IgD-negative memory B cell (primary cell): ENCODE measurements around the gene ATP6V1A. TPM values are rescaled to one million over a fixed set of nuclear protein-coding genes. Genes with fewer than 3 reads are reported as not detected.

Experiments
- H3K27ac Mint-ChIP-seq, 3 donors: one replicate each; pipeline ENCODE4 v1.8.0; 2020 to 2022; ENCODE audit warnings: mild to moderate bottlenecking in 3 of 3, mixed read lengths in 3 of 3, moderate library complexity in 1 of 3
- H3K27me3 Mint-ChIP-seq: one replicate; pipeline ENCODE4 v1.8.0; 2021; ENCODE audit warnings: mixed read lengths
- H3K36me3 Mint-ChIP-seq: one replicate; pipeline ENCODE4 v1.8.0; 2020; ENCODE audit warnings: mild to moderate bottlenecking, mixed read lengths
- H3K4me1 Mint-ChIP-seq, 3 donors: one replicate each; pipeline ENCODE4 v1.8.0; 2020 to 2022; ENCODE audit warnings: mixed read lengths in 3 of 3, mild to moderate bottlenecking in 1 of 3
- H3K4me3 Mint-ChIP-seq, 4 donors: one replicate each; pipeline ENCODE4 v1.8.0; 2020 to 2022; ENCODE audit warnings: mild to moderate bottlenecking in 4 of 4, mixed read lengths in 4 of 4, moderate library complexity in 3 of 4
- H3K9me3 Mint-ChIP-seq, 3 donors: one replicate each; pipeline ENCODE4 v1.8.0; 2020 to 2021; ENCODE audit warnings: mixed read lengths in 3 of 3, mild to moderate bottlenecking in 1 of 3
- polyA plus RNA-seq: library from polyadenylated mRNA; unstranded; fragments of 300-500 nt; fragmentation: Illumina TruSeq; gene quantifications from one replicate; pipeline ENCODE4 v1.2.3, GENCODE V29; 2021

Gene ATP6V1A
- polyA plus RNA-seq, 1 donor from 2014 or later, result 26.7 TPM

GRCh38 chr3:113771993-113772392 lies 25.2 kb downstream of the ATP6V1A start:
- no peak overlapping the region for H3K4me3 Mint-ChIP-seq
- H3K36me3 Mint-ChIP-seq, result peaks cover 9% of the 10 kb centered on the region
- H3K27me3 Mint-ChIP-seq, result no peaks in the 10 kb centered on the region
- H3K4me1 Mint-ChIP-seq, result peaks cover 5 to 16% (median 6%) of the 10 kb centered on the region in 3 donors
- peak overlapping the region in 1 of 3 donors; percentile 57 for H3K27ac Mint-ChIP-seq
- no peaks in the 10 kb centered on the region for H3K9me3 Mint-ChIP-seq

- H3K27me3 Mint-ChIP-seq, result no peaks in the 10 kb centered on the region
- no peak overlapping the region for H3K27ac Mint-ChIP-seq
- H3K9me3 Mint-ChIP-seq, result no peaks in the 10 kb centered on the region
- no peak overlapping the region for H3K4me3 Mint-ChIP-seq
- peaks cover 8% of the 10 kb centered on the region for H3K36me3 Mint-ChIP-seq
- peaks cover 11 to 17% (median 12%) of the 10 kb centered on the region in 3 donors for H3K4me1 Mint-ChIP-seq
These were observed 26.5 kb downstream of the ATP6V1A start for GRCh38 chr3:113773381-113773780.

GRCh38 chr3:113775516-113775915 lies 28.7 kb downstream of the ATP6V1A start:
- H3K9me3 Mint-ChIP-seq, result no peaks in the 10 kb centered on the region
- no peaks in the 10 kb centered on the region for H3K27me3 Mint-ChIP-seq
- no peak overlapping the region for H3K27ac Mint-ChIP-seq
- H3K4me3 Mint-ChIP-seq, result no peak overlapping the region
- peaks cover 11 to 17% (median 12%) of the 10 kb centered on the region in 3 donors for H3K4me1 Mint-ChIP-seq
- H3K36me3 Mint-ChIP-seq, result peaks cover 11% of the 10 kb centered on the region

DNA sequence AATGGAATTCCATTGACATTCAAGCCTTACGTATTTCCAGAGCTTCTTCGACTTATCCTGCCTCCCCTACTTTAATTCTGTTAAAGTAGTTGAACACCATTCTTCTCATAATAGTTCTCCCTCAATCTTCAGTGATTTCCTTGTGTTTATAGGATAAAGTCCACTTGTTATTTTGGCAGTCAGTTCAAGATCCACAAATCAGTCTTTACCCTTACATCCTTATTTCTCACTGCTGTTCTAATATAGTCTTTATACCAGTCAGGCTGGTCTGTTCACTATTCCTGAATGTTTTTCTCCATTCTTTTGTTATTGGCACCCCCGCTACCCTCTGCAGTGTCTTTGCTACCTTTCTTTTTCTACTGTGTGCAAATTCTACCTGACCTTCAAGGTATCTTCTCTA lies 29.7 kb downstream of the ATP6V1A start:
- no peaks in the 10 kb centered on the region for H3K9me3 Mint-ChIP-seq
- H3K36me3 Mint-ChIP-seq, result peaks cover 11% of the 10 kb centered on the region
- no peak overlapping the region for H3K27ac Mint-ChIP-seq
- no peaks in the 10 kb centered on the region for H3K27me3 Mint-ChIP-seq
- H3K4me1 Mint-ChIP-seq, result peaks cover 11 to 17% (median 12%) of the 10 kb centered on the region in 3 donors
- no peak overlapping the region for H3K4me3 Mint-ChIP-seq

GRCh38 chr3:113783463-113783862 lies 36.6 kb downstream of the ATP6V1A start:
- Mint-ChIP-seq H3K36me3 (peaks cover 7% of the 10 kb centered on the region), H3K4me1 (peaks cover 8 to 11% (median 9%) of the 10 kb centered on the region in 3 donors), H3K27ac (peak overlapping the region in 2 of 3 donors; percentile 39 to 64), H3K9me3 (no peaks in the 10 kb centered on the region), H3K27me3 (no peaks in the 10 kb centered on the region), H3K4me3 (no peak overlapping the region)

DNA sequence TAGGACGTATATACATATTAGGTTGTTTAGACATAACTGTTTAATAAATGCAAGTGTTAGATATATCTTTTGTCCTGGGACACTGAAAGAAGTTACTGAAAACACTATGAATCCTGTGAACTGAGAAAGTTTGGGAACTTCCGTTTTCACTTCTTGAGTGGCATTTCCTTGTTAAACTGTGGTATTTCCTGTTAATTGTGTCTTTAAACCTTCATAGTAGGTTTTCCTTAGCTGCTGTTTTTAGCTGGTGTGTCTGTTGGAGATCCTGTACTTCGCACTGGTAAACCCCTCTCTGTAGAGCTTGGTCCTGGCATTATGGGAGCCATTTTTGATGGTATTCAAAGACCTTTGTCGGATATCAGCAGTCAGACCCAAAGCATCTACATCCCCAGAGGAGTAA lies 37.1 kb downstream of the ATP6V1A start:
- H3K4me3 Mint-ChIP-seq, result peak overlapping the region in 1 of 4 donors; percentile 58
- no peaks in the 10 kb centered on the region for H3K27me3 Mint-ChIP-seq
- peaks cover 11 to 12% (median 12%) of the 10 kb centered on the region in 3 donors for H3K4me1 Mint-ChIP-seq
- H3K27ac Mint-ChIP-seq, result peak overlapping the region; percentile 19 to 91 (median 64)
- peaks cover 7% of the 10 kb centered on the region for H3K36me3 Mint-ChIP-seq
- H3K9me3 Mint-ChIP-seq, result no peaks in the 10 kb centered on the region

- peaks cover 10% of the 10 kb centered on the region for H3K36me3 Mint-ChIP-seq
- H3K27me3 Mint-ChIP-seq, result no peaks in the 10 kb centered on the region
- no peak overlapping the region for H3K4me3 Mint-ChIP-seq
- H3K4me1 Mint-ChIP-seq, result peaks cover 3 to 4% (median 4%) of the 10 kb centered on the region in 3 donors
- H3K27ac Mint-ChIP-seq, result no peak overlapping the region
- no peaks in the 10 kb centered on the region for H3K9me3 Mint-ChIP-seq
These were observed 44.5 kb downstream of the ATP6V1A start for GRCh38 chr3:113791381-113791780.

- Mint-ChIP-seq H3K27ac (no peak overlapping the region), H3K4me3 (no peak overlapping the region), H3K4me1 (peaks cover 0 to 7% (median 0%) of the 10 kb centered on the region in 3 donors), H3K36me3 (peaks cover 13% of the 10 kb centered on the region), H3K9me3 (no peaks in the 10 kb centered on the region), H3K27me3 (no peaks in the 10 kb centered on the region)
These were observed 47.7 kb downstream of the ATP6V1A start for GRCh38 chr3:113794526-113794925.

DNA sequence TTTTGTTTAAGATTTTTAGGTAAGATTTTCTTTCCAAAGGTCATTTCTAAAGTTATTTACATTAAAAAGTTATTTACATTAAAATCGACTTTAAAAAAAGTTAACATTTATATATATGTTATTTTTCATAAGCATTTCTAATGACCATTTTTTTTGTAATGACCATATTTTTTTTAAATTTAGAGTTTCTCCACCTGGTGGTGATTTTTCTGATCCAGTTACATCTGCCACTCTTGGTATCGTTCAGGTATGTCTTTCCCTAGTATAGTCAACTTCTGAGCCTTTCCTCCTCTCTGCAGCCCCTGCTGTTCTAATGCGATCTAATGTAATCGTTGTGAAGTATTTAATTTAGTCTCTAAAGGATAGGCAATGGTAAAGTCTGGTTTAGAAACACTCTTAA lies 48.9 kb downstream of the ATP6V1A start:
- H3K27me3 Mint-ChIP-seq, result no peaks in the 10 kb centered on the region
- peaks cover 15% of the 10 kb centered on the region for H3K36me3 Mint-ChIP-seq
- peaks cover 0 to 7% (median 0%) of the 10 kb centered on the region in 3 donors for H3K4me1 Mint-ChIP-seq

GRCh38 chr3:113802795-113803455 lies 56.1 kb downstream of the ATP6V1A start:
- Mint-ChIP-seq H3K4me1 (peaks cover 8 to 15% (median 10%) of the 10 kb centered on the region in 3 donors), H3K9me3 (no peaks in the 10 kb centered on the region), H3K27me3 (no peaks in the 10 kb centered on the region), H3K27ac (peak overlapping the region in 2 of 3 donors; percentile 55 to 89), H3K36me3 (peaks cover 14% of the 10 kb centered on the region), H3K4me3 (peak overlapping the region in 2 of 4 donors; percentile 44 to 69)

More for the DNA sequence above, 48.9 kb downstream of the ATP6V1A start:
- Mint-ChIP-seq H3K27ac (no peak overlapping the region), H3K9me3 (no peaks in the 10 kb centered on the region), H3K4me3 (no peak overlapping the region)

DNA sequence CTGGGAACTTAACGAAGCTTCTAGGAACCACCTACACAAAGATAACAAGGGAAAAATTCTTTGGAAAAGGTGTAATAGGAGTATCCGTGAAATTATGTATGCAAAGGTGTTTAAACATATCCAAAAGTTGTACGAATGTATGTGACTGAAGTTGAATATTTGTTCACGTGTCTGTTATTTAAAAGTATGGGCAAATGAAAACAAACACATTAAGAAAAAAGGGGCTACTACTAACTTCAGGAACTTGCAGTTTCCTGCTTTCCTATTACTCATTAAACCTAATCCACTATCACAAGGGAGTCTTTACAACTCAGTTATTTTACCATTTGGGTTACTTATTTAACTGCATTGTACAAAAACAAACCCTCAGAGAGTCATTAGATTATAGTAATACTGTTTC lies 57.8 kb downstream of the ATP6V1A start:
- peaks cover 8 to 11% (median 10%) of the 10 kb centered on the region in 3 donors for H3K4me1 Mint-ChIP-seq
- H3K36me3 Mint-ChIP-seq, result peaks cover 13% of the 10 kb centered on the region
- no peaks in the 10 kb centered on the region for H3K27me3 Mint-ChIP-seq
- H3K27ac Mint-ChIP-seq, result no peak overlapping the region
- H3K9me3 Mint-ChIP-seq, result no peaks in the 10 kb centered on the region
- no peak overlapping the region for H3K4me3 Mint-ChIP-seq

GRCh38 chr3:113805249-113805648 lies 58.4 kb downstream of the ATP6V1A start:
- peak overlapping the region in 2 of 3 donors; percentile 10 to 31 for H3K27ac Mint-ChIP-seq
- peaks cover 12% of the 10 kb centered on the region for H3K36me3 Mint-ChIP-seq
- H3K4me1 Mint-ChIP-seq, result peaks cover 8 to 11% (median 10%) of the 10 kb centered on the region in 3 donors
- no peak overlapping the region for H3K4me3 Mint-ChIP-seq
- no peaks in the 10 kb centered on the region for H3K9me3 Mint-ChIP-seq
- no peaks in the 10 kb centered on the region for H3K27me3 Mint-ChIP-seq

GRCh38 chr3:113812854-113813253 lies 66.0 kb downstream of the ATP6V1A start:
- Mint-ChIP-seq H3K4me3 (no peak overlapping the region), H3K27me3 (no peaks in the 10 kb centered on the region), H3K4me1 (no peaks in the 10 kb centered on the region), H3K27ac (no peak overlapping the region), H3K9me3 (no peaks in the 10 kb centered on the region), H3K36me3 (peaks cover 7% of the 10 kb centered on the region)

DNA sequence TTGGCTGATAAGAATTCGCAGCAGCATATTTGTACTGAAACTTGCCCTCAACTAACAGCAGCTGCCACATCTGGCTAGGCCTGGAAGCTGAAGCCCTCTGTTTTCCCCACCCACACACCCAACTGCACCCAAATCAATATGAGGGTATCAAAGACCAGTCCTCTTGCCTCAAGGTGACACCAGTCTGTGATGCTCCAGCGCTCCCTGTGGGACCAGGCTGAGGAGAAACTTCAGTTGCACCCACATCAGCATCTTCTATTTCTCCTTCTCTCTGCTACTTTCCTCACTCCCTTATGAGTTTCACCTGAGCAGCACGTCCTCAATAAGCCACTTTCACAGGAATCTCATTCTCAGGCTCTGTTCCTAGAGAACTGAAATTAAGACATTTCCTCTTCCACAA lies 73.0 kb downstream of the ATP6V1A start:
- Mint-ChIP-seq H3K27ac (no peak overlapping the region), H3K9me3 (no peaks in the 10 kb centered on the region), H3K4me1 (peaks cover 3% of the 10 kb centered on the region in 3 donors), H3K36me3 (no peaks in the 10 kb centered on the region), H3K27me3 (no peaks in the 10 kb centered on the region), H3K4me3 (no peak overlapping the region)

GRCh38 chr3:113825090-113825489 lies 78.3 kb downstream of the ATP6V1A start:
- H3K9me3 Mint-ChIP-seq, result peaks cover 2 to 8% (median 4%) of the 10 kb centered on the region in 3 donors
- H3K36me3 Mint-ChIP-seq, result peaks cover 5% of the 10 kb centered on the region
- peak overlapping the region; percentile 8 to 33 (median 28) for H3K27ac Mint-ChIP-seq
- H3K4me1 Mint-ChIP-seq, result peaks cover 26 to 37% (median 28%) of the 10 kb centered on the region in 3 donors
- peak overlapping the region in 1 of 4 donors; percentile 25 for H3K4me3 Mint-ChIP-seq
- H3K27me3 Mint-ChIP-seq, result no peaks in the 10 kb centered on the region

GRCh38 chr3:113828600-113828999 lies 81.8 kb downstream of the ATP6V1A start:
- Mint-ChIP-seq H3K27me3 (no peaks in the 10 kb centered on the region), H3K4me1 (peaks cover 48 to 64% (median 51%) of the 10 kb centered on the region in 3 donors), H3K4me3 (peak overlapping the region in 1 of 4 donors; percentile 52), H3K9me3 (peaks cover 4 to 18% (median 16%) of the 10 kb centered on the region in 3 donors), H3K36me3 (peaks cover 10% of the 10 kb centered on the region), H3K27ac (peak overlapping the region in 1 of 3 donors; percentile 87)
